Upper lobe of left lung (tissue), 6 donors: Measurements from ENCODE around the gene ZHX3. TPM values are rescaled to one million over a fixed set of nuclear protein-coding genes. Genes with fewer than 3 reads are reported as not detected.

ENCODE experiments used
- ATAC-seq, 2 donors: fragments of 200-7000 bp; cut with Tn5 transposase; one replicate each; pipeline ENCODE4 v1.9.1; 2022; ENCODE audit warnings: mild to moderate bottlenecking in 2 of 2, moderate library complexity in 2 of 2; ENCODE audit not compliant: low FRiP score in 2 of 2
- DNase-seq, 2 donors: peaks; one replicate each; pipeline ENCODE4 v3.0.0-alpha.2; 2019 to 2020
- H3K27ac ChIP-seq, 4 donors: fragments of 200-600 bp; sonication (generic); one replicate each; pipeline ENCODE4 v1.5.1; 2016 to 2019
- H3K27me3 ChIP-seq, 4 donors: fragments of 200-600 bp; sonication (generic); one replicate each; pipeline ENCODE4 v1.5.1; 2017 to 2019
- H3K36me3 ChIP-seq, 4 donors: fragments of 200-600 bp; sonication (generic); one replicate each; pipeline ENCODE4 v1.5.1; 2016 to 2019
- H3K4me1 ChIP-seq, 4 donors: fragments of 200-600 bp; sonication (generic); one replicate each; pipeline ENCODE4 v1.5.1; 2018 to 2019
- H3K4me3 ChIP-seq, 4 donors: fragments of 200-600 bp; sonication (generic); one replicate each; pipeline ENCODE4 v1.5.1; 2017 to 2019; ENCODE audit warnings: mild to moderate bottlenecking in 2 of 4, moderate library complexity in 1 of 4
- H3K9me3 ChIP-seq, 4 donors: fragments of 200-600 bp; sonication (generic); one replicate each; pipeline ENCODE4 v1.5.1; 2018 to 2019
- EP300 ChIP-seq, 4 donors: sonication (generic); formaldehyde crosslinking; IDR thresholded peaks; one replicate each; pipeline ENCODE4 v1.5.1; 2017; ENCODE audit warnings: antibody characterized with exemption in 4 of 4, control low read depth in 2 of 4
- POLR2A ChIP-seq, 4 donors: fragments of 450-650 bp; IDR thresholded peaks; one replicate each; pipeline ENCODE4 v1.5.1; 2016 to 2017; ENCODE audit warnings: antibody characterized with exemption in 4 of 4, mild to moderate bottlenecking in 2 of 4
- POLR2AphosphoS5 ChIP-seq, 2 donors: sonication (generic); formaldehyde crosslinking; IDR thresholded peaks; one replicate each; pipeline ENCODE4 v1.5.1; 2017; ENCODE audit warnings: antibody characterized with exemption in 2 of 2
- WGBS, 2 donors: methylation state at CpG; one replicate each; pipeline ENCODE4 v1.1.5; 2017 to 2018; 5-methylcytosine and 5-hydroxymethylcytosine counted together
- total RNA-seq, 6 donors: library from RNA; depleted of rRNA in 4 of 6; stranded (reverse); fragments of >200 nt in 4 of 6; gene quantifications; one replicate each; pipeline versions ENCODE4 v1.1.0 to v1.2.1, GENCODE V29; 2016 to 2021
- TF ChIP-seq, protein P1 (sequence below), 6 experiments: fragments of 450-650 bp in 4 of 6; fragments of 200-600 bp in 2 of 6; sonication (generic) in 2 of 6; IDR thresholded peaks; one replicate each; pipeline ENCODE4 v1.5.1; 2016 to 2019; ENCODE audit warnings: antibody characterized with exemption in 6 of 6
- donor health status: DM: no; HTN: no; CAD: no; lungs with moderate emphysema.
- donor health status: DM: no; HTN: yes; CAD: no; lungs with severe emphysema.

The ZHX3 gene
- total RNA-seq, 6 donors from 2014 or later, result 30.4 to 57.5 (median 44.9) TPM

DNA sequence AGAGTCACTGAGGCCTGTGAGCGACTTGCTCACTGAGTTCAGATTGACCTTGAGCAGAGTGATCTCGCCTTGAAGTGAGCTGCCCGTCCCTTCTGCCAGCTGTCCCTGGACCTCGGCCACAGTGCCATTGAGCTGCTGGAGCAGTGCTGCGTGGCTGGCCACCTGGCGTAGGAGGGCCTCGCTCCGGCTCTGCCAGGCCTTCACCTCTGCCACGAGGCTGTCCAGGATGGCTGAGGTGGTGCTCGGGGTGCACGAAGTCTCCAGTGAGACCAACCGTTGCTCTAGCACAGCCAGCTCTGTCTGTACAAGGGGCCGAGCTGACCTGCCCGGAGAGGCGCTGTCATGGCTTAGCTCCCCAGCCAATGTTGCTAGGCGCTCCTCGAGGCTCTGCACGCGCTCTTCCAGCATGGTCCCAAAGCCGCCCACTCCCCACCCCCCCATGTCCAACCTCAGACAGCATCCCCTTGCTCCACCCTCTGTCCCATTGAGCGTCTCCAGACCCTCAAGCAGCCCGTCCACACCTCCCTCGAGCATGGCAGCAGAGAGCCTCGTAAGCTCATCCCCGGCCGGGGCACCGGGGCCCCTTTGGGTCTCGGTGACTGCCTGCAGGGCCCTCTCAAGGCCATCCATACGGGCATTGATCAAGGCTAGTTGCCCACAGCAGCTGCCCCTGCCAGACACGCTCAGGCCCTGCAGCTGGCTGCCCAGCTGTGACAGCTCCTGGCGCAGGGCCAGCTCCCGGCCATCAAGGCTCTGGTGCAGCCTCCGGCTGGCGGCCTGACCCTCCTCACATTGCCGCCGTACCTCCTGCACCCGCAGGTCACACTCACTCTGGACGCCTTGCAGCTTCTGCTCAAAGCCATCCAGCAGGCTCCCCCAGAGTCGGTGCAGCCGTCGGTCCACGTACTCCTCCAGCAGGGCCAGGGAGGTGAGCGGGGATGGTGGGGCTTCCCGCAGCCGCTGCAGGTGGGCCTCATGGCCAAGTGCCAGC lies 44.5 kb upstream of the ZHX3 start:
- TF ChIP-seq POLR2AphosphoS5 (IDR thresholded peaks at IDR 0.05), result no peak
- no peaks in the 10 kb centered on the region for H3K9me3 ChIP-seq
- 84 to 86% methylated on average over 18 to 41 of the region's 45 CpGs for WGBS, 2 donors
- no peak overlapping the region for H3K27ac ChIP-seq
- H3K4me1 ChIP-seq, result peaks cover 8 to 16% (median 10%) of the 10 kb centered on the region in 4 donors
- ATAC-seq, result no peak
- H3K27me3 ChIP-seq, result peaks cover 0 to 22% (median 9%) of the 10 kb centered on the region in 4 donors
- H3K36me3 ChIP-seq, result peaks cover 0 to 13% (median 6%) of the 10 kb centered on the region in 4 donors
- H3K4me3 ChIP-seq, result no peak overlapping the region
- peak in 1 of 2 donors; percentile 85 for DNase-seq

DNA sequence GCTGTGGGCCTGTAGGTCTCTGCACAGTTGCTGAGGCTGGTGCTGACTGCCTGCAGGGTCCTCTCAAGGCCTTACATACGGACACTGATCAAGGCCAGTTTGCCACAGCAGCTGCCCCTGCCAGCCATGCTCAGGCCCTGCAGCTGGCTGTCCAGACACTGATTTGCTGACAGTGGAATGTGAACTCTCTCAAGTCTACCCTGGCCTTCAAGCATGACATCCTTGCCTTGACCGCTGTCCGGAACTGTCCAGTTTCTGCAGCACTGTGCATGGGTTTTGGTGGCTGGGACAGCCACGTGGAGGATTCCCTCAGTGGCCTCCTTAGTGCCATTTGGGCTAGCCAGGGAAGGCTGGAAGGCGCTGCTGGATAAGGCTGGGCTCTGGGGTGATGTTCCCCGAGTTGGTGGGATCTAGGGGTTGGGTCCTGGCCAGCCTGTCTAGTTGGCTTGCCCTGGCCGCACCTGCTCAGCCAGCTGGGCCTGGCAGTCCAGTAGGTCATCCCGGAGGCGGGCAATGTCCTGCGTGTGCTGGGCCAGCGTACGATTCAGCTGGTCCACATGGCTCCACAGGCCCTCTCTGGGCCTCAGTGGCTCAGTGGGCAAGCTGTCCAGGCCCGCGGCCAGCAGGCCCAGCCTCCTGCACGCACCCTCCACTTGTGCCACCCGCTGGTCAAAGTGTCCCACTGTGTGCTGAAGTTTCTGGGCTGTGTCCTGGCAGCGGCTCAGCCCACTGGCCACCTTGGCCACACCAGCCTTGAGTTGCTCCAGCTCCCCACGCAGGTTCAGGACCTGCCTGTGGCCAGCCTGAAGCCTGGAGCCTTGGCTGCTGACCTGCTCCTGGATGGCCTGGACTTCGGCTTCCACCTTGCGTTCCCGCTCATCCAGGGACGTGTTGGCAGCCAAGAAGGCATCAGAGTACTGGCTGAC lies 43.6 kb upstream of the ZHX3 start:
- 89 to 91% methylated on average over 8 to 12 of the region's 22 CpGs for WGBS, 2 donors

DNA sequence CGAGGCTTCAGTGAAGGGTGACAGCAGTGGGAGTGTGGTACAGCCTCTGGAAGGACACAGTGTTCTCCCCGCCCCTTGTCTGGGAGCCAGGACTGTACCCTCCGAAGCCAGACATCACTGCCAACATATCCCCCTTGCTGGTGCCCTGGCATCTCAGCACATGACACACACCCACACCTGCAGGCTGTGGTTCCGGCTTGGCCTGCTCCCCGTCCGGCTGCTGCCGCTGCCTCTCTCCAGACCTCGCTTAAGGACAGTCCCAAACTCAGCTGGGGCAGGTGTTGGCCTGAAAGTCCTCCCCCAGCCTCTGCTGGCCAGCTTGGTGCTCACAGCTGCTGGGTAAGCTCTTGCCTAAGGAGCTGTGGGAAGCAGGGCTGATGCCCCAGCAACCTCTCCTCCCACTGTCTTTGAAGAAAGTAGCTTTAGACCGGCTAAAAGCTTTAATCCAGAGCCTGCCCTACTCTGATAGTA lies 42.0 kb upstream of the ZHX3 start:
- H3K36me3 ChIP-seq, result peaks cover 0 to 25% (median 8%) of the 10 kb centered on the region in 4 donors
- no peaks in the 10 kb centered on the region for H3K9me3 ChIP-seq
- H3K4me1 ChIP-seq, result no peaks in the 10 kb centered on the region
- TF ChIP-seq, protein P1, sequence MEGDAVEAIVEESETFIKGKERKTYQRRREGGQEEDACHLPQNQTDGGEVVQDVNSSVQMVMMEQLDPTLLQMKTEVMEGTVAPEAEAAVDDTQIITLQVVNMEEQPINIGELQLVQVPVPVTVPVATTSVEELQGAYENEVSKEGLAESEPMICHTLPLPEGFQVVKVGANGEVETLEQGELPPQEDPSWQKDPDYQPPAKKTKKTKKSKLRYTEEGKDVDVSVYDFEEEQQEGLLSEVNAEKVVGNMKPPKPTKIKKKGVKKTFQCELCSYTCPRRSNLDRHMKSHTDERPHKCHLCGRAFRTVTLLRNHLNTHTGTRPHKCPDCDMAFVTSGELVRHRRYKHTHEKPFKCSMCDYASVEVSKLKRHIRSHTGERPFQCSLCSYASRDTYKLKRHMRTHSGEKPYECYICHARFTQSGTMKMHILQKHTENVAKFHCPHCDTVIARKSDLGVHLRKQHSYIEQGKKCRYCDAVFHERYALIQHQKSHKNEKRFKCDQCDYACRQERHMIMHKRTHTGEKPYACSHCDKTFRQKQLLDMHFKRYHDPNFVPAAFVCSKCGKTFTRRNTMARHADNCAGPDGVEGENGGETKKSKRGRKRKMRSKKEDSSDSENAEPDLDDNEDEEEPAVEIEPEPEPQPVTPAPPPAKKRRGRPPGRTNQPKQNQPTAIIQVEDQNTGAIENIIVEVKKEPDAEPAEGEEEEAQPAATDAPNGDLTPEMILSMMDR (IDR thresholded peaks at IDR 0.05), result no peak
- TF ChIP-seq POLR2AphosphoS5 (IDR thresholded peaks at IDR 0.05), result no peak
- TF ChIP-seq EP300 (IDR thresholded peaks at IDR 0.05), result no peak
- TF ChIP-seq POLR2A (IDR thresholded peaks at IDR 0.05), result no peak
- ATAC-seq, result no peak
- peaks cover 0 to 2% (median 0%) of the 10 kb centered on the region in 4 donors for H3K27me3 ChIP-seq
- no peak overlapping the region for H3K27ac ChIP-seq
- 88 to 90% methylated on average over 8 to 9 of the region's 9 CpGs for WGBS, 2 donors
- no peak overlapping the region for H3K4me3 ChIP-seq
- no peak for DNase-seq

More for the DNA sequence above, 43.6 kb upstream of the ZHX3 start:
- no peak overlapping the region for H3K27ac ChIP-seq
- ATAC-seq (no peak), DNase-seq (peak in 1 of 2 donors; percentile 73)
- H3K27me3 ChIP-seq, result peaks cover 0 to 15% (median 4%) of the 10 kb centered on the region in 4 donors
- H3K36me3 ChIP-seq, result peaks cover 0 to 23% (median 8%) of the 10 kb centered on the region in 4 donors
- TF ChIP-seq, protein P1 (IDR thresholded peaks at IDR 0.05), result no peak
- TF ChIP-seq POLR2A (IDR thresholded peaks at IDR 0.05) (no peak), EP300 (IDR thresholded peaks at IDR 0.05) (no peak), POLR2AphosphoS5 (IDR thresholded peaks at IDR 0.05) (no peak)
- H3K4me1 ChIP-seq, result peaks cover 3 to 7% (median 4%) of the 10 kb centered on the region in 4 donors
- H3K4me3 ChIP-seq, result no peak overlapping the region
- no peaks in the 10 kb centered on the region for H3K9me3 ChIP-seq

DNA sequence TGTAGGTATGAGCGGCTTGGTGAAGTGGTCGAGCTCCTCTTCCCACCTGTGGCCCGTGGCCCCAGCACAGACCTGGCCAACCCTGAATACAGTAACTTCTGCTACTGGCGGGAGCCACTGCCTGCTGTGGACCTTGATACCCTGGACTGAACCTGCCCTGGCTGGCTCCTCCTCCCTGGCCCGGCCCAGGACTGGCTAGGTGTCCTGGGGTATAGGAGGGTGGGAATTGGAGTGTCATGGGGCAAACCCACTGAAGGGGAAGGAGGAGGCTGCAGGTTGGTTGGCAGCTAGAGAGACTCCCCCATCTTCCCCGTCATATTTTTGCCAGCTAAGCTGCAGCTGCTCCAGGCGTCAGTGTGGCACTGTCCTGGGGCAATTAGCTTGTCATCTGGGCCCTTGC lies 41.2 kb upstream of the ZHX3 start:
- no peak for TF ChIP-seq POLR2AphosphoS5 (IDR thresholded peaks at IDR 0.05)
- TF ChIP-seq EP300 (IDR thresholded peaks at IDR 0.05), result no peak
- no peak for TF ChIP-seq POLR2A (IDR thresholded peaks at IDR 0.05)
- TF ChIP-seq, protein P1 (IDR thresholded peaks at IDR 0.05), result no peak
- H3K36me3 ChIP-seq, result peaks cover 0 to 25% (median 8%) of the 10 kb centered on the region in 4 donors
- ATAC-seq, result no peak
- H3K4me3 ChIP-seq, result no peak overlapping the region
- 92 to 97% methylated on average over 7 of the region's 7 CpGs for WGBS, 2 donors
- DNase-seq, result no peak
- no peak overlapping the region for H3K27ac ChIP-seq
- no peaks in the 10 kb centered on the region for H3K4me1 ChIP-seq
- H3K27me3 ChIP-seq, result no peaks in the 10 kb centered on the region
- H3K9me3 ChIP-seq, result no peaks in the 10 kb centered on the region
